Activated T-helper 9 cell treated with anti-CD3 and anti-CD28 coated beads, Interleukin-2, amount 50 U/mL, for 16 hours (primary cell): Measurements from ENCODE around the gene XKR8.

ENCODE experiments used
- DNase-seq: peaks from one replicate; pipeline ENCODE4 v3.0.0-alpha.2; 2020; ENCODE audit warnings: low read depth

Gene XKR8, protein sequence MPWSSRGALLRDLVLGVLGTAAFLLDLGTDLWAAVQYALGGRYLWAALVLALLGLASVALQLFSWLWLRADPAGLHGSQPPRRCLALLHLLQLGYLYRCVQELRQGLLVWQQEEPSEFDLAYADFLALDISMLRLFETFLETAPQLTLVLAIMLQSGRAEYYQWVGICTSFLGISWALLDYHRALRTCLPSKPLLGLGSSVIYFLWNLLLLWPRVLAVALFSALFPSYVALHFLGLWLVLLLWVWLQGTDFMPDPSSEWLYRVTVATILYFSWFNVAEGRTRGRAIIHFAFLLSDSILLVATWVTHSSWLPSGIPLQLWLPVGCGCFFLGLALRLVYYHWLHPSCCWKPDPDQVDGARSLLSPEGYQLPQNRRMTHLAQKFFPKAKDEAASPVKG

DNA sequence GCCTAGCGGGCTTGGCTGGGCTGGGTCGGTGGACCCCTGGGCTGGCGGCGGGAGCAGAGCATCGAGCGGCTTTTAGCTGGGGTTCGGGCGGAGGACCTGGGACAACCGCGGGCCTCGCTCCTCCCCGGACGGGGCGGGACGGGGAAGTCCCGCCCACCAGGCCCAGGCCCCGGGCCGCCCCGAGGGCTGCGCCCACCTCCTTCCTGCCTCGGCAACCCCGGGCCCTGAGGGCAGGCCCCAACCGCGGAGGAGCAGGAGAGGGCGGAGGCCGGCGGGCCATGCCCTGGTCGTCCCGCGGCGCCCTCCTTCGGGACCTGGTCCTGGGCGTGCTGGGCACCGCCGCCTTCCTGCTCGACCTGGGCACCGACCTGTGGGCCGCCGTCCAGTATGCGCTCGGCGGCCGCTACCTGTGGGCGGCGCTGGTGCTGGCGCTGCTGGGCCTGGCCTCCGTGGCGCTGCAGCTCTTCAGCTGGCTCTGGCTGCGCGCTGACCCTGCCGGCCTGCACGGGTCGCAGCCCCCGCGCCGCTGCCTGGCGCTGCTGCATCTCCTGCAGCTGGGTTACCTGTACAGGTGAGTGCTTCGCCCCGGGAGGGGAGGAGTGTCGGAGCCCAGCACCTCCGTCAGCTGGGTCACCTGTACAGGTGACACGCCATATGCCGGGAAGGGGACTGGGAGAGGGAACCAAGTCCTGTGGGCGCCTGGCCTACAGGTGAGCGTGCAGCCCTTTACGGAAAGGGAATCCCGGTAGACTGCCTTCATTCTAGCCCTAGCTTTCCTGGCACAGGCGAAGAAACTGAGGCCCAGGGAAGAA lies at the start of gene XKR8:
Gene XKR8, plus strand, starts transcription at position 182 of the 812 bp plus-strand sequence. Its CDS starts 97 bp downstream, at position 279.
- peak; percentile 76 for DNase-seq

DNA sequence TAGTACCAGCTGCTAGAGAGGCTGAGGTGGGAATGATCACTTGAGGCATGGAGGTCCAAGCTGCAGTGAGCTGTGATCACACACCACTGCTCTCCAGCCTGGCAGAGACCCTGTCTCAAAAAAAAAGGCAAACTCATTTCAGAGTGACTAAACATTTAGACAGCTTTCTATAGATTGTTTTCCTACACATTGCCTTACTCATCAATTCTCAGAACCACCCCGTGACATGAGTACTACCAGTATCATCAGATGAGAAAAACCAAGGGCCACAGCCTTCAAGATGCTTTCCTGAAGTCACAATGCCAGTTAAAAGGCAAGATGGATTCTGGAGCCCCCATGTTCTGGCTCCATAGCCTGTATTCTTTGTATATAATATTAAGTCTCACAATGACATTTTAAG lies 47.3 kb upstream of the XKR8 start:
- DNase-seq: no peak

DNA sequence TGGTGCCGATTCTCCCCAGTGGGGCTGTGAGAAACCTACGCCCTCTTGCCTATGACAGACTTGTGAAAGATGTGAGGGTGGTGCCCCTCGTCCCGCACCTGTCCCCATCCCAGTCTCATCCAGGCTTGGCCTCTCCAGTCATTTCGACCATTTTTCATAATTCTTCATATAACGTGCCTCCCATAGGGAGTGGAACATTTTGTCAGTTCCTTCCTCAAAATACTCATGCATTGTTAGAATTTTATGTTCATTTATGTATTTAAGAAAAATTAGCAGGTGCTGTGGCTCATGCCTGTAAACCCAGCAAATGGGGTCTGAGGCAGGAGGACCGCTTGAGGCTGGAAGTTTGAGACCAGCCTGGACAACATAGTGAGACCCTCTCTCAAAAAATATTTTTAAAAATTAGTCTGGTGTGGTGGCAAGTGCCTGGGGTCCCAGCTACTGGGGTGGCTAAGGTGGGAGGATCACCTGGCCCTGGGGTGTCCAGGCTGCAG lies 44.6 kb upstream of the XKR8 start:
- no peak for DNase-seq

DNA sequence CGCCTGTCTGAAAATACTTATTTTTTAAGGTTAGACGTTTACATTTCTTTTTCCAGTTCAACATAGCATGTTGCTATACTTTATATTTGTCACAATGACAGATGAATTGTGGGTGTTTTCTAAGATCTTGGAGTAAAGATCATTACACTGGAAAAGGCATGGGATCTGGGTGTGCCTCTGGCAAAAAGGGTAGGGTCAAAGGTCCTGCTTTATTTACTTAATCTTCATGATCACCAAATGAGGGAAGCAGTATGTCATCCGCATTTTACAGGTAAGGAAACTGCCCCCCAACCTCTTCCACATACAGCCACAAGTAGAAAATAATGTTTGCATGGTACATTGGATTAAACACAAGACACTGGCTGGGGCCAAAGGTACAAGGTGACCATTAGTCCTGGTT lies 37.5 kb upstream of the XKR8 start:
- DNase-seq: no peak

DNA sequence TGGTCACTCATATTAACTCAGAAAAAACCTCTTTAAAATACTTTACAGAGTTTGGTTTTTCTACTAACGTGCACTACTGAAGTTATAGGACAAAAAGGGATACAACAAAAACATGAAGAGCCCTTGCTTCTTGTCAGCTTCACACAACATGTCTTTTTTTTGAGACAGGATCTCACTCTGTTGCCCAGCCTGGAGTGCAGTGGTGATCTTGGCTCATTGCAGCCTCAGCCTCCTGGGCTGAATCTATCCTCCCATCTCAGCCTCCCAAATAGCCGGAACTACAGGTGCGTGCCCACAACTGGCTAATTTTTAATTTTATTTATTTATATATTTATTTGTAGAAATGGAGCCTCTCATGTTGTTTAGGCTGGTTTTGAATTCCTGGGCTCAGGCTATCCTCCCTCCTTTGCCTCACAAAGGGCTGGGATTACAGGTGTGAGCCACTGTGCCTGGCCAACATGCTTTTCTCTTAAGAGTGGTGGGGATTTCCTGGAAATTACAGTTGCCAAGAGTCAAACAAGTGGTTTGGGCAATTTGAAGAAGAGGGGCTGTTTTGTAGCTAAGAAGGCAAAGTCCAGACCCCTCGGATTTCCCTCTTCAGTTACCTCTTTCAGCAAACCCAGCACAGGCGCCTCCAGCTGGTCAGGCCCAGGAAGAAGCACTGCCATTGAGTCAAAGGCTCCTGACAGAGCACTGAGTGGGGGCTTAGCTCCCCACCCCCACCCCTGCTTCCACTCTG lies 31.4 kb upstream of the XKR8 start:
- DNase-seq: no peak

DNA sequence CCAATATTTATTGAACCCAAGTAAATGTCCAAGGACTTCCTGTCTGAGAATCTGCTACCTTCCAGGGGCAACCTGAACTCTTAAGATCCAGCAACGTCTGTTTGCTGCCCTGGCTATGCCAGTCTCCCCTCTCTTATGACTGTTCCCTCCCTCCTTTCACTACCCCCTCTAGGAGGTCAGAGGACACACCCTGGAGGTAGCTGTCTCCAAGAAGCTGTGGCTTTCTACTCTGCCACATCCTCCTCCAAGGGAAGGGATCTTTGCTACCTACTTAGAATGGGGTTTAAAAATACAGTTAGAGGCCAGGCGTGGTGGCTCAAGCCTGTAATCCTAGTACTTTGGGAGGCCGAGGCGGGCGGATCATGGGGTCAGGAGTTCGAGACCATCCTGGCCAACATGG lies 28.6 kb upstream of the XKR8 start:
- DNase-seq: no peak

DNA sequence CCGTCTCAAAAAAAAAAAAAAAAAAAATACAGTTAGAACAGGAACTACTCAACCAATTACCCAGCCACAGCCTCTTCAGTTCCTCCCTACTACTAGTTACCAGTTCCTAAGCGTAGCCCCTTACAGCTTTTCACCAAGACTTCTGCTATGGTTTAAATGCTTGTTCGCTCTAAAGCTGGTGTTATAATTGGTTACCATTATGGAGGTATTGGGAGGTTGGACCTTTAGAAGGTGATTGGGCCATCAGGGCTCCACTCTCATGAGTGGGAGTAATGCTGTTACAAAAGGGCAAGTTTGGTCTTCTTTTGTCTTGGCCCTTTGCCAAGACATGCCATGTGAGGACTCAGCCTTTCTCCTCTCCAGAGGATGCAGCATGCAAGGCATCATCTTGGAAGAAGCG lies 28.0 kb upstream of the XKR8 start:
- DNase-seq: no peak

DNA sequence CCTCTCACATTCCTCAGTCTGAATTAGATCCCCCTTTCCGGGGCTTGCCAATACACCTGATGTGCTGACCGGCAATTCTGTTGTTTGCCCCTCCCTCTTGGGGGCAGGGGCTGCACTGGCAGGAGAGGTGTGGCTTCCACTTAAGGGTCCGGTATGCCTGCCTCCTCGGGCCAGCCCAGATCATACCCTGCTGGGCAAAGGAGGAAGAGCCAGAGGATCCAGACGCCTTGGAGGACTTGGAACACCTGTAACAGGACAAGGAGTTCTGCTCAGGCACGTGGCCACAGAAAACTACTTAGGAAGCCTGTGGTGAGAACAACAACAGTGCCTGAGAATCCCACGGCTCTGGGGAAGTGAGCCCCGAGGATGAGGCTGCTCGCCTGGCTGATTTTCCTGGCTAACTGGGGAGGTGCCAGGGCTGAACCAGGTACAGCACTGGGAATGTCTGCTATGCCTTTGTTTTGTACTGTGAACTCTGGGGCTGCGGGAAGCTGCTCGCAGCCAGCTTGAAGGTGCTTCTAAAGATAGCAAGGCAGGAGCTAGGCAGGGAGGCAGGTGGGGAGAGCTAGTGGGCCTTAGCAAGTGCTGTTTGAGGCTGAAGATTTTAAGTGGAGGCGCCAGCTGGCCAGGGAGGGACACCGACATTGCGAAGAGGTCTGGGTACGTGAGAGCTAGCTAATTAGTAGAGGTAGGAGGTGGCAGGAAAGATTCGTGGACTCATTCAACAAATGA lies 24.8 kb upstream of the XKR8 start, which contains the start of gene SMPDL3B:
Gene SMPDL3B, plus strand, starts transcription at position 183 of the 732 bp plus-strand sequence. Its CDS starts 184 bp downstream, at position 367.
- no peak for DNase-seq

DNA sequence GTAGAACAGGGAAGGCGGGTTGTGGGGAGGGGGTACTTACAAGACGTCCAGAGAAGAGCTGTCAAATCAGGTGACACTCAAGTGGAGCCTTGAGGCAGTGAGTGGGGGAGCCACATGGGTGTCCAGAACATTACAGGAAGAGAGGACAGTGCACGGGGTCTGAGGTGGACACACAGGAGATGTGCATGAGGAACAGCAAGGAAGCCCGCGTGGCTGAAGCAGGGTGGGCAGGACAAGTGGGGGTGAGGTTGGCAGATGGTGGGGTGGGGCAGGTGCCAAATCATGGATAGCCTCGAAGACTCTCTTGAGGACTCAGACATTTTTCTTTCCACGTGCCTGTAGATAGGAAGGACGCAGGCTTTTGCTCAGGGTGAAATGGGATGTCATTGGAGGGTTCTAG lies 24.1 kb upstream of the XKR8 start:
- DNase-seq: no peak

DNA sequence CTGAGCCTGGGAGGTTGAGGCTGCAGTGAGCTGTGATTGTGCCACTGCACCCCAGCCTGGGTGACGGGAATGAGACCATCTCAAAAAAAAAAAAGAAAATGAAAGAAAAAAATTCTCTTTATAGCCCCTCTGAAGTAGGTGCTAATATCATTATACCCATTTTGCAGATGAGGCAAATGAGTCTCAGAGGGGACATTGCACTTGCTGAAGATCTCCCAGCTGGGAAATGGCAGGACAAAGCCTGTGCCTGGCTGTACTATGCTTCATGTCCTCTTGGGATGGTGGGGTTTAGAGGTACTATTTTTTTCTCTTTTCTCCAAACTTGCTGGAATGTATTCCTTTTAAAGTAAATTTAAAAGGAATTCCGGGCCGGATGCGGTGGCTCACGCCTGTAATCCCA lies 23.4 kb upstream of the XKR8 start:
- DNase-seq: no peak

DNA sequence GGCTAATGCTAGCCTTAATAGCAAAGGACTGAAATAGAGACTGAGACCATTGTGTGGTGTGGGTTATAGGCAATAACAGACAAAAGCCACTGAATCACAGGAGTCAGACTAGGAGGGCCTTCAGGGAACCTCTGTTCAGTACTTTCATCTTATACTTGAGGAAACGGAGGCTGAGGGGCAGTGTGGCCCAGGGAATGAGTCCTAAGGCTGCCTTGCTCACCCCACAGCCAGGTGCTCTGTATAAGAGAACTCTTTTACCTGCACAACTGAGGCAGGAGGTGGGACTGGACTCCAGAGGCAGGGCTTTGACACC lies 22.3 kb upstream of the XKR8 start:
- DNase-seq: no peak

DNA sequence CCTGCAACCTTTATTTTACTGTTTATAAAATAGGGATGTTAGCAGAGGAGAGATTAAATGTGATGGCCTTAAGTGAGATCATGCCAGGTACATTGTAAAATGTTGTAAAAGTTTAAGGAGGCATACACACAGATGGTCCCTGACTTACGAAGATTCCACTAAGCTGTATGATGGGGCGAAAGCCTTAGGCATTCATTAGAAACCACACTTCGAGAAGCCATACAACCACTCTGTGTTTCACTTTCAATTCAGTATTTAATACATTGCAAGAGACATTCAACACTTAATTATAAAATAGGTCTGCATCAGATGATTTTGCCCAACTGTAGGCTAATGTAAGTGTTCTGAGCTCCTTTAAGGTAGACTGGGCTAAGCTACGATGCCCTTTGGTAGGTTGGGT lies 21.3 kb upstream of the XKR8 start:
- DNase-seq: no peak

DNA sequence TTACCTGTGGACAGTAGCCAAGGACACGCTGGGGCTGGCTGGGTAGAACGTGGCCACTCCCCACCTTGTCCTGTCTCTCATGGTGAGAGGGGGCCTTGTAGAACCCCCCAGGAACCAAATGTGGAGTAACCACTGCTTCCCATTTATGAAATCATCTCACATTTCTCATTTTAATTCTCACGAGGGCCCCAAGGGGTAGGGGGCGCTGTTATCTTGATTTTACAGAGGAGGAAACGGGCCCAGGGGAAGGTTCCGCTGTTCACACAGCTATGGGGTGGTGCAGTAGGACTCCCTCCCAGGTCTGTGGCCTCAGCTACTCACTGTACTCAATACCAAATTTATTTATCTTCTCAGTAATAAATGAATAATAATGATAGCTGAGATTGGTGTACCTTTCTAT lies 19.5 kb upstream of the XKR8 start:
- peak; percentile 50 for DNase-seq

DNA sequence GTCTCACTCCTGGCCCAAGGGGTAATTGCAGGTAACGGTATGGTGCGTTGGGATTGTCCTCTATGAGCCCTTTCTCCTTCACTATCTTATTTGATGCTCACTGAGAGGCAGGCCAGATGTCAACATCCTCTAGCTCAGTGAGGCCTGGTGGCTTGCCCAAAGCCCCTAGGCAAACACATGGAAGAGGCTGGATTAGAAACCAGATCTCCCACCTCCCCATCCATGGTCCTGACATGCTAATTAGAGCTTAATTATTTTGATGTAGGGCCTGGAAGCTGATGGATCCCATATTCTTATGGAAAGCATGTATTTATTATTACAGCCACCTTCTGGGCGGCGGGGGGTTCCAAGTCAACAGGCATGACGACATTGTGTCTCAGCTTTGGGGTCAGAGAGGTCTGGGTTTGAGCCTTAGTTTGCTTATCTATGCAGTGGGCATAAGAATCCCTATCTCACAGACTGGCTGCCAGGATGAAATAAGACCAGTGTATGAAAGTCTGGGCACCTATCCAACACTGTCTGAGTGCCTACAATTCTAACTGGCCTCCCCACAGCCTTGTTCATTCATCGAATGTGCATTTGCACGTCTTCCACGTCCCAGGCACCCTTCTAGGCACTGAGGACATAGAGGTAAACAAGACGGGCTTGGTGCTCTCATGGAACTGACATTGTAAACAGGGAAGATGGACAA lies 18.8 kb upstream of the XKR8 start:
- DNase-seq: no peak

DNA sequence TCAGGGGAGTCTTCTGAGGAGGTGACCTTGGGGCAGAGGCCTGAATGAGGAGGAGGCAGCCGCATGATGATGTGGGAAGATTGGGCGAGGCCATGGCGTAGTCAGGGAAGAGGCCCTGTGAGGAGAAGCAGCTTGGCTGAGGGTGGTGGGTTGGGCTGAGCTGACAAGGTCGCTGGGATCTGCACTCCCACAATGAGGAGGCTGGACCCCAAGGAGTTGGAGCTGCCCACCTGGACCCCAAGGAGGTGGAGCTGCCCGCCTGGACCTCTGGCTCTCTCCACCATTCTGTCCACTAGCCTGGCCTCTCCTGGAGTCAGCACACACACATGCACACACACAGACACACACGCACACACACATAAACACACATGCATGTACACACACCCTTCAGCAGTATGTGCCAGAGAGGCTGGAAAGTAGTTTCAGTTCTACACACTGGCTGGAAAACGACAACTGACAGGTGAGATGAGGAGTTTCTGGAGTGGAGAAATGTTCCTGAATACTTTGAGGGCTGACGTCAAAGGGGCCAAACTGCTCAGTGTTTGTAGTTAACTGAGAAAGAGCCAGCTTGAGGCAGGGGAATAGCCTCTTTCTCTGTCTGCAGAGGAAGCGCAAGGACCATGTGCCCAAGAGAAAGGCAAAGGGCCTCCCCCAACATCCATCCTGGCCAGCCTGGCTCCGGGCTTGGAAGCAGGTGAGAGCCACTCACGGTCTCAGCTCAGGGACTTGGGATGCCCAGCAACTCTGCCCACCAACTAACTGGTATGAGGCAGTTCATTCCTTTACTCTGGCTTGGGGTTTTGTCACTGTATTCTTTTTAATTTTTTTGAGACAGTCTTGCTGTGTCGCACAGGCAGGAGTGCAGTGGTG lies 17.9 kb upstream of the XKR8 start:
- no peak for DNase-seq

DNA sequence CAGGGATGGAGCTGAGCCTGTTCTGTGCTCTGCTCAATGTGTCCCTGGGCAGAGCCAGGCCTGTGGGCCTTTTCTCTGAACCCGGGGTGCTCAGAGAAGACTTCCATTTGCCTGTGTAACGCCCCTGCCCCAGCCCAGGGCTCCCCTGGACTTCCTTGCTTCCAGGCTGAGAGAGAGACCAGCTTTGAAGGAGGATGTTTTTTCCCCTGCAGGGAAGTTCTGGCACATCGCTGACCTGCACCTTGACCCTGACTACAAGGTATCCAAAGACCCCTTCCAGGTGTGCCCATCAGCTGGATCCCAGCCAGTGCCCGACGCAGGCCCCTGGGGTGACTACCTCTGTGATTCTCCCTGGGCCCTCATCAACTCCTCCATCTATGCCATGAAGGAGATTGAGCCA lies 14.8 kb upstream of the XKR8 start:
- DNase-seq: no peak

DNA sequence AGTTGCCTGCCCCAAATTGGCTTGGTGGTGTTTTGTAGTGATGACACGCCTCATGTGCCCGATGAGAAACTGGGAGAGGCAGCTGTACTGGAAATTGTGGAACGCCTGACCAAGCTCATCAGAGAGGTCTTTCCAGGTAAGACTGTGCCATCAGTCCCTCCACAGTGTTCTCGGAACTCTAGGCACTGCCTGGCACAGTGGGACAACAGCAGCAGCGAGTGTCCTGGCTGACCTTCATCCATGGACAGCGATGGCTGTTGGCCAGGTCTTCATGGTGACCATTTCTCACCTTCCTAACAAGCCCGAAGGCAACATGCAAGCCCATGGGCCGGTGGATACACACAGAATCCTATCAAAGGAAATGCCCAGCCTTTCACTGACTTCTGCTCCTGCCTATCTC lies 10.7 kb upstream of the XKR8 start:
- DNase-seq: no peak

DNA sequence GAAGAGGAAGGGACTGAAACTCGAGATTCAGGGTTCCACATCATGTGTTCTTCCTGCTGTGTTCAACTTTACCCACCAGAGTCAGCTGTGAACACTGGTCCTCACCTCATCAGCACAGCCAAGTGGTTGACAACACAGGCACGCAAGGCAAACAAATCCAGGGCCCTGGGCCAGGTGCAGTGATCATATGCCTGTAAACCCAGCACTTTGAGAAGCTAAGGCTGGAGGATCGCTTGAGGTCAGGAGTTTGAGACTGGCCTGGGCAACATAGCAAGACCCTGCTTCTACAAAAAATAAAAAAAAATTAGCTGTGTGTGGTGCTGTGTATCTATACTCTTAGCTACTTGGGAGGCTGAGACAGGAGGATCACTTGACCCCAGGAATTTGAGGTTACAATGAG lies 8.4 kb upstream of the XKR8 start:
- no peak for DNase-seq

DNA sequence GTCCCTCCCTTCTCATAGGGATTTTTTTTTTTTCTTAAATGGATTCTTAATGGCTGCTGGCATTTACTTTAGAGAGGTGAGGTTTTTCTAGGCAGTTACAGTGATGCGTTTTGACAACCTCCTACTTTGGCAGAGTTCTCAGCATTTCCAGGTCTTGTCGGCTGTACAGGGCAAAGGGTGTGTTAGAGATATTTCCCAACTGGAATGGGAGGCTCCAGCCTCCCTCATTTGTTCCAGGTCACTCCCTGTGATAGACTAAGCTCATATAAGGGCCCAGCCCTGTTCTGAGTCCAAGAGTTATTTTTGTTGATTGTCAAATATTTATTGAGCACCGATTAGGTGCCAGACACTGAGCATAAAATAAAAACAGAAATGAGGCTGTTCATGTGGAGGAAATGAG lies 7.6 kb upstream of the XKR8 start:
- no peak for DNase-seq

DNA sequence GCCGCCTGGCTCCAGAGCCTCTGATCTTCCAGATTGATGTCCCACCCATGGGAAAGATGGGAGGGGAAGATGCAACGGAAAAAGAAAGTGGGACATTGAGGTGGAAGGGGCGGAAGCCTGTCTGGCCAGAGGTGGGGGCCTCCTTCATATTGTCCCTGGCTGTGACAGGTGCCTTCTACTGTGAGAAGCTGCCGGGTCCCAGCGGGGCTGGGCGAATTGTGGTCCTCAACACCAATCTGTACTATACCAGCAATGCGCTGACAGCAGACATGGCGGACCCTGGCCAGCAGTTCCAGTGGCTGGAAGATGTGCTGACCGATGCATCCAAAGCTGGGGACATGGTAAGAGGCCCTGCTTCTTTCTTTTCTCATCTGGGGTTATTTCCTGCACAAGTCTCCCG lies 5.6 kb upstream of the XKR8 start:
- no peak for DNase-seq
